Fibroblast of lung (primary cell): ENCODE data around the gene SYTL5.

Experiments
- EZH2 ChIP-seq: IDR thresholded peaks from 2 replicates; pipeline ENCODE4 v1.5.1; 2012; ENCODE audit warnings: low read length, control low read depth, mild to moderate bottlenecking; ENCODE audit errors: missing control alignments
- TF ChIP-seq, protein P1 (sequence below), 2 donors: IDR thresholded peaks in 1 of 2; conservative IDR thresholded peaks in 1 of 2; 1 replicate in 1 of 2; 2 replicates in 1 of 2; pipeline ENCODE4 v1.5.1; 2011 to 2012; ENCODE audit warnings: low read length in 2 of 2, control low read depth in 1 of 2, inconsistent platforms in 1 of 2, low read depth in 1 of 2, mild to moderate bottlenecking in 1 of 2

- TF ChIP-seq, protein P1, sequence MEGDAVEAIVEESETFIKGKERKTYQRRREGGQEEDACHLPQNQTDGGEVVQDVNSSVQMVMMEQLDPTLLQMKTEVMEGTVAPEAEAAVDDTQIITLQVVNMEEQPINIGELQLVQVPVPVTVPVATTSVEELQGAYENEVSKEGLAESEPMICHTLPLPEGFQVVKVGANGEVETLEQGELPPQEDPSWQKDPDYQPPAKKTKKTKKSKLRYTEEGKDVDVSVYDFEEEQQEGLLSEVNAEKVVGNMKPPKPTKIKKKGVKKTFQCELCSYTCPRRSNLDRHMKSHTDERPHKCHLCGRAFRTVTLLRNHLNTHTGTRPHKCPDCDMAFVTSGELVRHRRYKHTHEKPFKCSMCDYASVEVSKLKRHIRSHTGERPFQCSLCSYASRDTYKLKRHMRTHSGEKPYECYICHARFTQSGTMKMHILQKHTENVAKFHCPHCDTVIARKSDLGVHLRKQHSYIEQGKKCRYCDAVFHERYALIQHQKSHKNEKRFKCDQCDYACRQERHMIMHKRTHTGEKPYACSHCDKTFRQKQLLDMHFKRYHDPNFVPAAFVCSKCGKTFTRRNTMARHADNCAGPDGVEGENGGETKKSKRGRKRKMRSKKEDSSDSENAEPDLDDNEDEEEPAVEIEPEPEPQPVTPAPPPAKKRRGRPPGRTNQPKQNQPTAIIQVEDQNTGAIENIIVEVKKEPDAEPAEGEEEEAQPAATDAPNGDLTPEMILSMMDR (conservative IDR thresholded peaks at IDR 0.05 in 1 of 2, IDR thresholded peaks at IDR 0.05 in 1 of 2; ENCODE audit: low read depth in 1 of 2, low read length in 2 of 2): no peak
- no peak for TF ChIP-seq EZH2
These were observed 38.3 kb downstream of the SYTL5 start for GRCh38 chrX:38044701-38045100.
